Measurements from ENCODE around the gene PLXNA1. TPM values are rescaled to one million over a fixed set of nuclear protein-coding genes. Genes with fewer than 3 reads are reported as not detected.

Gene PLXNA1
- total RNA-seq, 1 experiment from 2014 or later = 12.1 TPM

DNA sequence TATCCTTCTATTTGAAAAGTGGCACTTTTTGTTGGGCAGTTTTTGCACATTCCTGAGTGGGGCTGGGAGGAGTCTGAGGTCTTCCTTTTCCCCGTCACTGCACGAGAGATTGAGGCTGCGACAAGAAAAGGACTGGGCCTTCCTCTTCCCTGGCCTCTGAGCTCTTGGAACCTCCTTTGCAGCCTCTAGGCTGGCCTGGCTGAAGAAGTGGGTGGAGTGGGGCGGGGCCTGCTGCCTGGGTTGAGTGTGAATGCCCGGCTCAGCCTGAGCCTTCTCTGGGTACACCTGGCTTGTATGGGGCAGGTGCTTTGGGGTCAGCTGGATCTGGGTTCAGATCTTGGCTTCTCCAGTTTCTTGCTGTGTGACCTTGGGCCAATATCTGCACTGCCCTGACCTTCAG, 43.1 kb downstream of the PLXNA1 start:
- no peak for DNase-seq (ENCODE audit: low read depth)
- in situ Hi-C loops (cut with HindIII; ENCODE audit: low pct_unique_long_range_greater_than_20kb, low sequenced_read_pairs) = no loop called here

DNA sequence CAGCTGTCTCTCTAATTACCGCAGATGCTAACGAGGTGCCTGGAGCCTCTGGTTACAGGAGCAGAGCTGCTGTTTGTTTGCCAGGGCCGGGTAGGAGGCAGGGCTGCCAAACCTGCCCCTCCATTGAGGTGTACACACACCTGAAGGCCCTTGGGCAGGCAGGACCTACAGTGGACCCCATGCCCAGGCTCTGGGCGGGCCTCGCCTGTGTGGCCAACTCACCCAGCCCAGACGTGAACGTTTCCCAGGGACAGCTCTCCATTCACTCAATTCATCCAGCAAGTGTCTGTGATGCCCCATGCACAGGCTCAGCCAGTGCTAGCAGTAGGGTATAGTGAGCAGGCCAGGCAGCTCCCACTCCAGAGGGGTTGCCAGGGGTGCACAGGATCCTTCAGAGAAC, 43.7 kb downstream of the PLXNA1 start:
- in situ Hi-C loops (cut with HindIII; ENCODE audit: low pct_unique_long_range_greater_than_20kb, low sequenced_read_pairs) = no loop called here
- no peak for DNase-seq (ENCODE audit: low read depth)

DNA sequence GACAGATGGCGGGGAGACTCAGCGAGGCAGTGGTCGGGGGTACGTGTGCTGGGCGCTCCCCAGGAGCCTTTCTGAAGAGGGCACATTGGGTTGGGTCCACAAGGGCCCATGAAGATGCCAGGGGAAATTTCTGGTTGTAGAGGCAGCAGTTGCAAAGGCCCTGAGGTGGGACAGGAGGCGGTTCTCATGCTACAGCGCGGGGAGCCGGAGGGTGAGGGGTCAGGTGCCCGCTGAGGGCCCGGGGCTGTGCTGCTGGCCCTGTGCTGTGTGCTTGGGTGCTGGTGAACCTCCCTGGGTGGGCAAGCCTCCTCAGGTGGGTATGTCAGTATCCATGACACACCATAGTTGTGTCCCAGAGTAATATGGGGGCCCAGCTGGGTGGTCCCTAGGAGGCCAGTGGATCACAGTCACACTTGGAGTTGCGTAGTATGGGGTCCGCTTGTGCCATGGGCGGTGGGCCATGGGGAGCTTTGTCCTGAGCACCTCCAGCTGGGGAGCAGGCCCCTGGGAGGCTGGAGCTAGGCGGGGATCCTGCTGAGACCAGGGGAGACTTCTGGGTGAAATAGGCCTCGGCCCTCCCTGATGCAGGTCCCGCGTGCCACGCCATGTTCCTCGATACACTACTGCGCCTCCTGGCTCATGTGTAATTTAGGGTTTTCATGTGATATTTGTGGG, 44.3 kb downstream of the PLXNA1 start:
- in situ Hi-C loops (cut with HindIII; ENCODE audit: low pct_unique_long_range_greater_than_20kb, low sequenced_read_pairs) = no loop called here
- DNase-seq (ENCODE audit: low read depth) = no peak

DNA sequence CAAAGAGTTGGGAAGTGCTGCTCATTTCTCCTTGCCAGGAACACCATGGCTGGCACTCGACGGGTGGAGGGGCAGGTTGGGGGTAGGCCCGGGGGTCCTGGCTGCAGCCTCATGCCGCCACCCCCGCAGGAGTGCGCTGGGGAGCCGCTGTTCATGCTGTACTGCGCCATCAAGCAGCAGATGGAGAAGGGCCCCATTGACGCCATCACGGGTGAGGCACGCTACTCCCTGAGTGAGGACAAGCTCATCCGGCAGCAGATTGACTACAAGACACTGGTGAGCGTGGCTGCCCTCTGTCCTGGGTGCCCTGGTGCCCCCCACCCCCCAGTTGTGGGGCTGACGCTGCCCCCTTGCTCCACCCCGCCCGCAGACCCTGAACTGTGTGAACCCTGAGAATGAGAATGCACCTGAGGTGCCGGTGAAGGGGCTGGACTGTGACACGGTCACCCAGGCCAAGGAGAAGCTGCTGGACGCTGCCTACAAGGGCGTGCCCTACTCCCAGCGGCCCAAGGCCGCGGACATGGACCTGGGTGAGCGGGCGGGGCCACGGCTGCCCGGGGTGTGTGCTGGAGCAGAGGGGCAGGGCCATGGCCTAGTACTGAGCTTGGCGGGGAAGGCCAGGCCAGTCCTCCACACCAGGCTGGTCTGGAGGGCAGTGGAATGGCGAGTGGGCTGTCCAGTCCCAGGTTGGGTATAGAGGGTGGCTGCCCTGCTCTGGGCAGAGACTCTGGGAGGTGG, 45.1 kb downstream of the PLXNA1 start:
- in situ Hi-C loops (cut with HindIII; ENCODE audit: low pct_unique_long_range_greater_than_20kb, low sequenced_read_pairs) = no loop called here
- no peak for DNase-seq (ENCODE audit: low read depth)

DNA sequence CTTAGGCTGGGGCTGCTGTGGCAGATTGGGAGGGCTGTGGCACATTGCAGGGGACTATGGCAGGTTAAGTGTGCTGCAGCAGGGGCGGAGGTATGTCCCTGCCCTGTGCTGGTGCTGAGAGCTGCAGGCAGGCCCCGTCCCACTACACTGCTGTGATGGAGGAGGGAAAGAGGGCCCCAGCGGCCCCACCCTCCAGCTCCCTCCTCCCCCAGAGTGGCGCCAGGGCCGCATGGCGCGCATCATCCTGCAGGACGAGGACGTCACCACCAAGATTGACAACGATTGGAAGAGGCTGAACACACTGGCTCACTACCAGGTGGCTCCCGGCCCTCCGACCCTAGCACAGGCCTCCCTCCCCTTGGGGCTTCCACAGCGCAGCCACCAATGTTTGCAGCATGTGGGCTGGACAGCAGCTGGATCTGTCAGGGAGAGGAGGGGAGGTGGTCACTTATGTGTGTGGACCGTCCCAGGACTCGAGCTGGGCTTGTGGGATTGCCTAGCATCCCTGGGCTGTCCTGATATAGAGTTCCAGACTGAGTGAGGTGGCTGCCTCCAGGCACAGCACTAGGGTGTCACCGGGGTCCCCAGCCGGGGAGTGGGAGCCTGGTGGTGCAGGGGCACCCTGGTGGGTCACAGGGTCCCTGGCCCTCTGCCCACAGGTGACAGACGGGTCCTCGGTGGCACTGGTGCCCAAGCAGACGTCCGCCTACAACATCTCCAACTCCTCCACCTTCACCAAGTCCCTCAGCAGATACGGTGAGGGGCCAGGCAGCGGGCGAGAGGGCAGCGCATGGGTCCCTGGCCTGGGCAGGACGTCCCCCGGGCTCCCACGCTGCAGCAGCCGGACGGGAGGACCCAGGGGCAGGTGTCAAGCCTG, 46.1 kb downstream of the PLXNA1 start:
- in situ Hi-C loops (cut with HindIII; ENCODE audit: low pct_unique_long_range_greater_than_20kb, low sequenced_read_pairs) = no loop called here
- DNase-seq (ENCODE audit: low read depth) = no peak

DNA sequence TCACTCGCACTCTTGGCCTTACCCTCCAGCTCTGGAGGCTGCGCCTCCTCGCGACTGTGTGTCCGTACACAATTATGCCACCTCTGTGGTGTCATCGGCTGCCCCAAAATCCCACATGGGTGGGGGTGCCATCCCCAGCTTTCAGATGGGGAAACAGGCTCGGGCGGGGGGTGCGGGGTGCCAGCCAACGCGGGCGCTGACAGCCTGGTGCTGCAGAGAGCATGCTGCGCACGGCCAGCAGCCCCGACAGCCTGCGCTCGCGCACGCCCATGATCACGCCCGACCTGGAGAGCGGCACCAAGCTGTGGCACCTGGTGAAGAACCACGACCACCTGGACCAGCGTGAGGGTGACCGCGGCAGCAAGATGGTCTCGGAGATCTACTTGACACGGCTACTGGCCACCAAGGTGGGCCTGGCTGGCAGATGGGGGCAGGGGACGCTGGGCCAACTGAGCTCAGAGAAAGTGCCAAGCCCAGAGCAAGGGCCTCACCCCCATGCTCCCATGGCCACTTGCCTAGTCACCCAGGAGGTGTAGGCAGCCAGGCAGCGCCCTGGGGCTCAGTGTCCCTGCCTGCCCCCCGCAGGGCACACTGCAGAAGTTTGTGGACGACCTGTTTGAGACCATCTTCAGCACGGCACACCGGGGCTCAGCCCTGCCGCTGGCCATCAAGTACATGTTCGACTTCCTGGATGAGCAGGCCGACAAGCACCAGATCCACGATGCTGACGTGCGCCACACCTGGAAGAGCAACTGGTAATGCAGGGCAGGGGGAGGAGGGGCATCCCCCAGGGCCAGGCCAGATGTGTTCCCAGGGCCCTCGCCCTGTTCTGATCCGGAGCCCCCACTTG, 47.0 kb downstream of the PLXNA1 start:
- DNase-seq (ENCODE audit: low read depth) = no peak
- in situ Hi-C loops (cut with HindIII; ENCODE audit: low pct_unique_long_range_greater_than_20kb, low sequenced_read_pairs) = no loop called here

DNA sequence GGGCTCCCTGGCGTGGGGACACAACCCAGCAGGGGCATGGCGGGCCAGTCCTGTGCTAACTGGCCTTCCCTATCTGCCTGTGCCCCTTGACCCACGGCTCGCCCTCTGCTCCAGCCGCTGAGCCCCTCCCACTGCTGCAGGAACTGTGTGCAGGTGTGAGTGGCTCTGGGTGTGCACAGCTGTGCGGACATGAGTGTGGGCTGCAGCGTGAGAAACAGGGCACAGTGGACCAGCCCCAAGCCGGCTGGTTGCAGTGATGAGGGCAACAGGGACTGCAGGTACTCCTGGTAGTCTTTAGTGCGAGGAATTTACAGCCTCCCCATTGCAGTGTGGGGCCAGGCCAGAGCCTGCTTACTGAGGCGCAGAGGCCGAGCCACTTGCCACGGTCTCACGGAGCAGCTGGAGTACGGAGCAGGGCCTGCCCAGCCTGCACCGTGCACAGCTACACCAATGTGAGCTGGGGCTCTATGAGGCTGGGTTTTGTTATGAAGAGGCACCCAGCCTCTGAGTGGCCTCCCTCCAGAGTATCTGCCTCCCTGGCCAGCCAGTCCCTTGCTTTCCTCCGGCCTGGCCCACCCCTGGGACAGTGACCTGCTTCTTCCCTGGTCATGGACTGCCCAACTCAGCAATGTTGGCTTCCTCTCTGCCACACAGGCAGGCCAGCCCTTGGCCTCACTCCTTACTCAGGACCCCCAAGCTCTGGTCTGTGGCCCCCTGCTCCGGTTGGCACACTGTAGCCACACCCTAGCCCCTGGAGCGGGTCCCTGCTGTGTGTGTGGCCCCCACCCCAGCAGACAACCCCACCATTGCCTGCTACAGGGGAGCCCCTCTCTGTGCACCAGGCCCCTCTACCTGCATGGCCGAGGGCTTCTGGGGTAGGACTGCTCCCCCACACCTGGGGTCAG, 47.8 kb downstream of the PLXNA1 start:
- DNase-seq (ENCODE audit: low read depth) = no peak
- in situ Hi-C loops (cut with HindIII; ENCODE audit: low pct_unique_long_range_greater_than_20kb, low sequenced_read_pairs) = no loop called here

DNA sequence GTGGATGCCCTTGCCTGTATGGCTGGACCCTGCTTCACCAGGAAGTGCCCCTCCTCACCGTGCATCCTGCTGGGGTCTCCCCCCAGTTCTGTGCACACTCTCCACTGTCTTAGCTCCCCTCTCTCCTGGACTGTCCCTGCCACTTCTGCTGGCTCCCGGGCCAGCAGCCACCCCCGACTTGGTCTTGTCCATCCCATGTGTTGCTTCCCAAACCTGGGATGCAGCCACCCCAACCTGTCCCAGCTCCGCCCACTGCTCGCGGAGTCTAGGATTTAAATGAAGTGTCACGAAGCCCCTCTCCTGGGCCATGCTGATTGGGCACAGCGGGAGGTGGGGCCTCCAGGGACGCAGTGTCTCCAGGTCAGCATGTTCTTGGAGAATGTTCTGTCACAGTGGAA, 48.5 kb downstream of the PLXNA1 start:
- DNase-seq (ENCODE audit: low read depth) = no peak
- in situ Hi-C loops (cut with HindIII; ENCODE audit: low pct_unique_long_range_greater_than_20kb, low sequenced_read_pairs) = no loop called here

DNA sequence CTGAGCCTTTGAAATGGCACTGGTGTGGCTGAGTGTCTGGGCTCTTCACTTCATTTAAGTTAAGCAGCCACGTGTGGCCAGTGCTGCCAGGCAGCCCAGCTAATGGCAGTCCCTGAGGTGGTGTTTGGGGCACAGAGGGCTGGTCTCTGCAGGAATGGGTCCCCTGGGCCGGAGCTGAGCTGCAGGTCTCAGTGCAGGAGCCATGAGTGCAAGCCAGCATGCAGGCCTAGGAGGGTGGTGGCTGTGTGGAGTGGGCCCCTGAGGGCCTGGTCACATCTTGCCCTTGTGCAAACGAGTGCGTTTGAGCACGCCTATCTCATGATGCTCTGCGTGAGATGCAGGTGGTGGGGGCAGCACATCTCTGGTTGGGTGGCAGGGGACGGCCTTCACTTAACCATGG, 48.9 kb downstream of the PLXNA1 start:
- in situ Hi-C loops (cut with HindIII; ENCODE audit: low pct_unique_long_range_greater_than_20kb, low sequenced_read_pairs) = no loop called here

DNA sequence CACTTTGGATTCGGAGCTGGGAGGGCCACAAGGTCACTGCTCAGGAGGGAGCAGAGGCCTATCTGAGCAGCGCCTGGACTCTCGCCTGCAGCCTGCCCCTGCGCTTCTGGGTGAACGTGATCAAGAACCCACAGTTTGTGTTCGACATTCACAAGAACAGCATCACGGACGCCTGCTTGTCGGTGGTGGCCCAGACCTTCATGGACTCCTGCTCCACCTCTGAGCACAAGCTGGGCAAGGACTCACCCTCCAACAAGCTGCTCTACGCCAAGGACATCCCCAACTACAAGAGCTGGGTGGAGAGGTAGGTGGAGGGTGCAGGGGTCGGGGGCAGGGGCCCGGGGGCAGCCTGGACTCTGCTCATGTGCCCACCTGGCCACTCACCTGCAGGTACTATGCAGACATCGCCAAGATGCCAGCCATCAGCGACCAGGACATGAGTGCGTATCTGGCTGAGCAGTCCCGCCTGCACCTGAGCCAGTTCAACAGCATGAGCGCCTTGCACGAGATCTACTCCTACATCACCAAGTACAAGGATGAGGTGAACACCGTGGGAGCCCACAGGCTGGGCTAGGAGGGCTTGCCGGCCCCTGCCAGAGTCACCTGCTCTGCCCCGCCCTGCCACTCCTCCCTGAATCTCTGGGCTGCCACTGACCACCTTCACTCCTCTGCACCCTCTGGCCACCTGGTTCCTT, 49.5 kb downstream of the PLXNA1 start:
- in situ Hi-C loops (cut with HindIII; ENCODE audit: low pct_unique_long_range_greater_than_20kb, low sequenced_read_pairs) = no loop called here
- DNase-seq (ENCODE audit: low read depth) = no peak

More for the DNA sequence above, 48.9 kb downstream of the PLXNA1 start:
- DNase-seq (ENCODE audit: low read depth) = no peak

Other genes starting within 250 kb of the PLXNA1 start
- gene PRR23E, start 210.0 kb downstream of the PLXNA1 start, total RNA-seq (2014; rRNA removed; shearing (Covaris generic); ENCODE audit: low replicate concordance) = not detected in 2 replicates